ENCODE results near the gene TRIP12.
"Not testable (repeated sequence)": the region's sequence is repeated elsewhere in the genome, so short reads cannot be mapped to it uniquely, and the experiment has no call there.

Gene TRIP12

DNA sequence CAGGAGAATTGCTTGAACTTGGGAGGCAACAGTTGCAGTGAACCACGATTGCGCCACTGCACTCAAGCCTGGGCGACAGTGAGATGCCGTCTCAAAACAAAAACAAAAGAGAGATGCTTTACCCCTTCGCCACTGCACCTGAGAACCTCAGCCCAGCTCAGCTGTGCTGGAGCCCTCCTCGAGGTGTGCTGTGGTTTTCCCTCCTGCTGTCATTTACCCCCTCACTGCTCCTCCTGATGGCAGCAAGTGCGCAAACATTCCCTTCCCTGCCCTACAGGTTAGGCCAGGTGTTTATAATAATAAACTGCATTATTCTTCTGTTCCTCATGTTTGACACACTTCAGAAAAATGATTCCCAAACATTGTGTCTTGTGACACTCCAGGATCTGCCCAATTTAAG, 8.8 kb upstream of the TRIP12 start:
- Mint-ChIP-seq H3K27ac (no peak overlapping the region), H3K4me1 (ENCODE audit: low read depth) (peaks cover 12% of the 10 kb centered on the region), H3K4me3 (no peak overlapping the region), H3K27me3 (no peaks in the 10 kb centered on the region), H3K9me3 (no peaks in the 10 kb centered on the region), H3K36me3 (ENCODE audit: low read depth) (peaks cover 3% of the 10 kb centered on the region)
- no peak for DNase-seq

DNA sequence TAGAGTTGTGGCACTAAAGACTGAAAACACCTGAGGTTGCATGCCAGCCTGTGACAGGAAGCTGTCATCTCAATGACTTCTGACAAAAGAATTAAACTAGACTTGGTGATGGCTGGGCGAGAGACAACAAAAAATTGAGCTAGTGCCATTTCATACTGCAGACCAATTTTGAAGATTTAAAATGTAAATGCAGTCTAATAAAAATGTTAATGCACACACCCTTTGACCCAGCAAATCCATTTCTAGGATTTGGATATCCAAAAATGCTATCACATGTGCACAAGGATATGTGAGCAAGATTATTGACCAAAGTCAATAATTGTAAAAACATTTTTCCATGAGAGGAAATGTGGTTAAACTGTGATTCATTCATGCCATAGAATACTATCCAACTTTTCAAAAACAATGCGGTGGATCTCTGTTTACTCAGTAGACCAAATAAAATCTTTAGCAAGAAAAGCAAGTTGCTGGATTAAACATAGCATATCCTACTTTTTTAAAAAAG, 6.1 kb upstream of the TRIP12 start:
- no peak overlapping the region for H3K4me3 Mint-ChIP-seq
- no peak for DNase-seq
- H3K9me3 Mint-ChIP-seq: no peaks in the 10 kb centered on the region
- no peak overlapping the region for H3K27ac Mint-ChIP-seq
- no peaks in the 10 kb centered on the region for H3K27me3 Mint-ChIP-seq
- H3K4me1 Mint-ChIP-seq (ENCODE audit: low read depth): peaks cover 25% of the 10 kb centered on the region
- no peaks in the 10 kb centered on the region for H3K36me3 Mint-ChIP-seq (ENCODE audit: low read depth)

DNA sequence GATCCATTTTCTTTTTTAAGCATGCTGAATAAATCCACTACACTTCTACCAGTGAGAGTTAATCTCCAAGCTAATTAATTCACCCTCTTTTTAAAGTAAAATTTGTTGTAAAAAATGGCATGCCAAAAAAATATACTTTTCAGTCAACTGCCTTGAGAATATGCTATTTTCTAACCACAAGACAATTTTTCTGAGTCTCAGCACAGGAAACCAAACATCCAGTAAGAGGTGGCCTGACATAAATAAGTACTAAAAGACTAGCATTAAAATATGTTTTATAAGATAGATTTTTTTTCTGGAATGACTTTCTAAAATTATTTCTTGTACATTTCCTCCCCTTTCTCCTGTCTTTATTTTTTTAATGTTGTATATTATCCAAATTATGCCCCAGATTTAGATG, 3.4 kb upstream of the TRIP12 start:
- no peaks in the 10 kb centered on the region for H3K9me3 Mint-ChIP-seq
- H3K27me3 Mint-ChIP-seq: no peaks in the 10 kb centered on the region
- H3K4me1 Mint-ChIP-seq (ENCODE audit: low read depth): peaks cover 25% of the 10 kb centered on the region
- H3K36me3 Mint-ChIP-seq (ENCODE audit: low read depth): peaks cover 18% of the 10 kb centered on the region
- no peak overlapping the region for H3K4me3 Mint-ChIP-seq
- peak overlapping the region; percentile 47 for H3K27ac Mint-ChIP-seq
- no peak for DNase-seq

DNA sequence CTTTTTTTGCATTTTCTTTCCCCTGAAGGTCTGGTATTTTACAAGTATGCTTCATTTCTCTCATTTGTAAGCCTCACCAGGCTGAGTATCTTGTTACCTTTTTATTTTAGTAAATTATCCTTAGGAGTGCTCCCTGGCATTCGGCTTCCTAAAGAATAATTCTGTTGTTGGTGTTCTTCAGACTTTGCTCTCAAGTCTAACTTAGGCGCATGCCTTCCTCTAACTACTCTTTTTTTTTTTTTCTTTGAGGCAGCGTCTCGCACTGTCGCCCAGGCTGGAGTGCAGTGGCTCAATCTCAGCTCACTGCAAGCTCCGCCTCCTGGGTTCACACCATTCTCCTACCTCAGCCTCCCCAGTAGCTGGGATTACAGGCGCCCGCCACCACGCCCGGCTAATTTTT, 2.7 kb upstream of the TRIP12 start:
- not testable (repeated sequence) for H3K4me3 Mint-ChIP-seq, H3K27ac Mint-ChIP-seq, DNase-seq, H3K27me3 Mint-ChIP-seq, H3K9me3 Mint-ChIP-seq
- Mint-ChIP-seq H3K4me1 (ENCODE audit: low read depth) (peaks cover 31% of the 10 kb centered on the region), H3K36me3 (ENCODE audit: low read depth) (peaks cover 25% of the 10 kb centered on the region)

DNA sequence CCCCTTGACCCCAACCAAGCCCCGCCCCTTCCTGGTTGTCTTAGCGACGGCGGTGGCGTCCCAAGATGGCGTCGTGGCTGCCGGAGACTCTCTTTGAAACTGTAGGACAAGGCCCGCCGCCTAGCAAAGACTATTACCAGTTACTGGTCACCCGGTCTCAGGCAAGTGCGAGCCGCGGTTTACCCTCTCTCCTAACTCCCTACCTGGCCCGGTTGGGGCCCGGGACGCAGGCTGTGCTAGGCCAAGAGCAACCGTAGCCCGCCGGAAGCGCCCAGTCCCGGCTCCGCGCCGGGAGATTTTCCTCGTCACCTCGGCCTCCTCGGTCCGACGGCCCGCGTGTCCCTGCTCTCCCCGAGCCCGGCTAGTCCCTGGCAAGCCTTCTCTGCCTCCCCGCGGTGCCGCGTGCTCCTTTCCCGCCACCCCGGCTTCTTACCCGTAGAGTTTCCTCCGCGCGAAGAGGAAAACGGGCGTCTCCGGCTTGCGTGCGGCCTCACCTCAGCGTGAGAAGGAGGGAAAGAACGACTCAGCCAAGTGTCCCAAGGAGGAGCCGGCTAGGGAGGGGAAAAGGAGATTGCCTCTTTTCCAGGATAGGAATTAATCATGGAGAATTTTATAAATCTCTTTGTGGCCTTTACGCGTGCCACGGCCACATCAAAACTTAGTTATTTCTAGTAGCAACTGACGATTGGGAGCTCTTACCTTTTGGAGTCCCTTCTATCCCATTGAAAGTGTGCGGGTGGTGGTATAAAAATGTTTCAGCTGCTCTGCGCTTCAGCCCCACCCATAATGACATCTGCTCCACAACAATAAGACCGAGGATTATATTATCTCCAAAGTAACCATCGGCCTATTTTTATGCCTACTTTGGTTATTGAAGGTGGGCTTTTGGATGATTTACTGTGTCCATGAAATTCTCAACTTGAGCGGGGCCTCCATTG, 909 bp upstream of the TRIP12 start, which contains the start of gene FBXO36:
FBXO36 (plus strand) TSS at position 55 of the 938 bp plus-strand sequence; CDS start at position 66, 11 bp downstream.
- H3K27ac Mint-ChIP-seq: peak within 1 kb of the TSS; percentile 100
- no peaks in the 10 kb centered on the region for H3K9me3 Mint-ChIP-seq
- no peak for DNase-seq
- peaks cover 42% of the 10 kb centered on the region for H3K36me3 Mint-ChIP-seq (ENCODE audit: low read depth)
- H3K4me1 Mint-ChIP-seq (ENCODE audit: low read depth): peaks cover 42% of the 10 kb centered on the region
- H3K27me3 Mint-ChIP-seq: no peaks in the 10 kb centered on the region
- peak within 1 kb of the TSS; percentile 99 for H3K4me3 Mint-ChIP-seq

DNA sequence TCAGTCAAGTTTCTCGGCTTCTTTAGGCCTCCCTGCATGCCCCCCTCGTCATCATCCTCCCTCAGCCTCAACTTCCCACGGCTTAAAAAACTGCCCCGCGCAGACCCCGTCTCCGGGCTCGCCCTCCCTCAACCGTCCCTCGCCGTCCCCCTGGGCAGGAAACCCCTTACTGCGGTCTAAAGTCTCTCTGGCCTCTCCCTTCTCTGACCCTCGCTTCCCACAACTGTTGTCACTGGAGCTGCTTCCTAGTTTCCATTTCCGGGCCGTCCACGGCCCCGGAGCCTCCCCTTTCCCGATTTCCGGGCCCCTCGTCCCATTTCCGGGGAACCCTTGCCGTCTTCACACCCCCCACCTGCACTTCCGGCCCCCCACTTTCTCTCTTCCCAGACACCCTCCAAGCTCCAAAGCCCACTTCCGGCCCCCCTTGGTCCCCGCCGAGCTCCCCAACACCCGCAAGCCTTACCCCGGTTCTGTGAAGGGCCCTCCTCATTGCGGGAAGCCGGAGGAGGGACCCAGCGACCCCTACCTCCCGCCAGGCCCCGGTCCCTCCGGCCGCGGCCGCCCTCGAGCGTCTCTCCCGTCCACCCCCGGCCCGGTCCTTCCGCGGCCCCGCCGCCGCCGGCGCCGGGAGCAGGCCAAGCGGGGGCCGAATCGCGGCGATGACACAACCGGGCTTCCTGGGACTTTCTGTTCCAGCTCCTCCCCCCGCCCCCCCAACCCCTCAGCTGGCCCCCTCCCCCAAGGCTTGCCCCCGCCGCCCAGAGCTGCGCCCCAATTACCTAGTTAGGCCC, 513 bp downstream of the TRIP12 start:
- Mint-ChIP-seq H3K9me3 (no peaks in the 10 kb centered on the region), H3K27me3 (no peaks in the 10 kb centered on the region)
- peak; percentile 78 for DNase-seq

DNA sequence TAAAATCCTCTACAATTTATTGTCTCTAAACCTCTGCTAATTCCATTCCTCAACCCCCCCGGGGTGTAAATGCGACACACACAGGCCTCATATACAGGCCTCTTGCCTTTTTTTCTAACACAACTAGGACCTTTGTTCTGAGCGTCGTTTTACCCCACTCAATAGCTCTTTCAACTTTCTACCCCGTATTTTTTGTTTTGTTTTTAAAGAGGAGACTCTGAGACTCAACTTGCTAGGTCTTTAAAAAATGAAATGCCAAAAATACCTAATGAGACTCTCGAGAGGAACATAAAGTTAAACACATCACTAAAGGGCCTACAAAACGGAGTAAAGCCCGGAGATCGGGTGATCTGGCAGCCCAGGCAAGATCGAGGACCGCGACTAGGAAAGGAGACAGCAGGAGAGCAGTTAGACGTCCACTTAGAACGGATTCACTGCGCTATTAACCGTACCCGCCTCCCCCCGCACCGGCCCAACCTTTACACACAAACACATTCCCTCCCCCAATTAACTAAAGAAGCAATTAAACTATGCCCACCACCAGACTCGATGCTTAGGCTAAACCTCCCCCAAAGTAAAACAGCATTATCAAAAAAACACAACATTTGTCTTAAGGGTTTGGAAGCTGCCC, 1.7 kb downstream of the TRIP12 start:
- Mint-ChIP-seq H3K9me3 (no peaks in the 10 kb centered on the region), H3K4me3 (peak overlapping the region; percentile 99), H3K4me1 (ENCODE audit: low read depth) (peaks cover 54% of the 10 kb centered on the region), H3K36me3 (ENCODE audit: low read depth) (peaks cover 61% of the 10 kb centered on the region), H3K27ac (peak overlapping the region; percentile 99), H3K27me3 (no peaks in the 10 kb centered on the region)
- peak; percentile 37 for DNase-seq

More for the DNA sequence above, 513 bp downstream of the TRIP12 start:
- H3K4me3 Mint-ChIP-seq: peak overlapping the region; percentile 99
- peaks cover 46% of the 10 kb centered on the region for H3K4me1 Mint-ChIP-seq (ENCODE audit: low read depth)
- peaks cover 53% of the 10 kb centered on the region for H3K36me3 Mint-ChIP-seq (ENCODE audit: low read depth)
- H3K27ac Mint-ChIP-seq: peak overlapping the region; percentile 100

DNA sequence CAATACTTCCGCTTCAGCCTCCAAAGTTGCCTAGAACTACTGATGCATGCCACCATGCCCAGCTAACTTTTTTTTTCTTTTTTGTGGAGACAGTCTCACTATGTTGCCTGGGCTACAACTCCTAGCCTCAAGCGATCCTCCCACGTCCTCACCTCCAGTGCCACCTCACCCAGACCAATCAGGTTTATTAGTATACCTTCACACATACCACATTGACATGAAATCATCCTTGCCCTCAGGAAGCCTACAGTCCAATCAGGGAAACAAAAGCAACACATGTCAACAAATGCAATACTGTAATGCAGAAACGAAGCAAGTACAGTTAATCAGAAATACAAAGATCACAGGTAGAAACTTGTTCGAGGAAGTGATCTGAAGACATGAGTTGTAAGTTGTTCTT, 4.0 kb downstream of the TRIP12 start:
- Mint-ChIP-seq H3K27ac (peak overlapping the region; percentile 65), H3K9me3 (no peaks in the 10 kb centered on the region), H3K4me3 (no peak overlapping the region), H3K4me1 (ENCODE audit: low read depth) (peaks cover 63% of the 10 kb centered on the region), H3K27me3 (no peaks in the 10 kb centered on the region), H3K36me3 (ENCODE audit: low read depth) (peaks cover 77% of the 10 kb centered on the region)
- DNase-seq: no peak

DNA sequence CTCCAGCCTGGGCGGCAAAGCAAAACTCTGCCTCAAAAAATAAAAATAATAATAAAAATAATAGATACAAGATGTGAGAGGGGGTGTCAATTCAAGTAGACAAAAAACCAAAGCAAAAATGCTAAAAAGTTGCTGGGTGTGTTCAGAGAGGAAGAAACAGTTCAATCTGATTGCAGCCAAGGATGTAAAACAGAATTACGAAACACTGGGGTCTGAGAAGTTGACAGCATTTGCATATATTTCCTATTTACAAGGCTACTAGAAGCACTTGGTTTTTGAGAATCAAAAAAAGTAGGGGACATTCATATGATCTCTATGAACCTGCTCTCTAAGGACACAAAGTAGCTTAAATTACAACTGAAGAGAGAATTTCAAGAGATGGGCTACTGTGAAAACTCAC, 7.6 kb downstream of the TRIP12 start:
- Mint-ChIP-seq H3K27me3 (no peaks in the 10 kb centered on the region), H3K9me3 (no peaks in the 10 kb centered on the region), H3K4me1 (ENCODE audit: low read depth) (peaks cover 83% of the 10 kb centered on the region), H3K36me3 (ENCODE audit: low read depth) (peaks cover 58% of the 10 kb centered on the region), H3K4me3 (no peak overlapping the region), H3K27ac (peak overlapping the region; percentile 40)
- no peak for DNase-seq

DNA sequence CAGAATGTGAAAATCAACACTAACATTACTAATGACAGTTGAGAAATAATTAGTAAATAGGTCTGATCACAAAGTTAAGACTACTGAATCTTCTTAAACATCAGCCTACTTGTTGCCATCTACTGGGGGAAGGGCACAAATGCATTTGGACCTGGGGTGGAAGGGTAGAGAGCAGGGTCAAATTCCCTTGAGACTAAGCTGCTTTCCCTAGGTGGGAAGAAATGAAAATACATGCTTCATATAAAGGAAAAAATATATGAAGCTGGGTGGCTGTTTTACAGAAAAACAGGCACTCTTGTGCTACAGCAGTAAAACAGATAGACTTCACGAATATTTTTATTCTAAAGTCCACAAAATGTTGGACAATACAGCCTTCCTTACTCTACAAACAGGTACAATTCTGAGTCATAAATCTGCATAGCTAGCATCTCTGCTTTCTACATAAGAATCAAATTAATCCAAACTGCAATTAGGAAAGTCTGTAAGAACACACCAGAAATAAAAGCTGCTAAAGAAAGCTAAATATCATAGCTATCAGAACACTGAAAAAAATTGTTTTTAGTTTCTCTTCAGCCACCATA, 10.9 kb downstream of the TRIP12 start:
- Mint-ChIP-seq H3K27me3 (no peaks in the 10 kb centered on the region), H3K9me3 (no peaks in the 10 kb centered on the region), H3K27ac (peak overlapping the region; percentile 87), H3K4me3 (peak overlapping the region; percentile 2), H3K4me1 (ENCODE audit: low read depth) (peaks cover 69% of the 10 kb centered on the region), H3K36me3 (ENCODE audit: low read depth) (peaks cover 50% of the 10 kb centered on the region)
- no peak for DNase-seq

DNA sequence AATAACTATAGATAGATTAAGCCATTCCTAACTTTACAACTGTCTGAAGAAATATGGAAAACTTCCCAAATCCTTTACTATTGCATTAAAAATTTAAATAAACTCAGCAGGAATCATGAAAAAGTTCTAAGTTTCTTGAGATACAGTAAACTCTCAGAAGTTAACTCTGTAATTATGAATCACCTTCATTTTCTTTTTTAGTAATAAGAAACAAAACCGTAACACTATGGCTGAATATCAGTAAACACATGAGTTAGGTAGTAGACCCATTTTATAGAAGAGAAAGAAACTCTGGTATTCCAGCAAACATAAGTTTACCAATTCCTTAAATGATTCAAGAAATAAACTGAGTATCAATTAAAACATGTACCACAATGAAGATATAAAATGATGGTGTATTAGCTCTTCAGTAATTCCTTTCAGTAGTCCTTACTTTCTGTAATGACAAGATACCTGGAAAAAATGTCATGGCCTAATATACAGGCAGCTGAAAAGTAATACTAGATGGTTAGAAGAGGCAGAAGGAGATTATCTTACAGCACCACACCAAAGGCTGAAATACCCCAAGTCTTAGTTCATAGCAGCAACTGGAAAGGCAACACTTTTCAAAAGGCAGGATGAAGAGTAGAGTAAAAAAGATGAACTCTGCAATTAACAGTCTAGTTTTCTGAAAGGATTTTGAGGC, 11.5 kb downstream of the TRIP12 start:
- Mint-ChIP-seq H3K4me3 (peak overlapping the region; percentile 2), H3K9me3 (no peaks in the 10 kb centered on the region), H3K4me1 (ENCODE audit: low read depth) (peaks cover 70% of the 10 kb centered on the region), H3K27me3 (no peaks in the 10 kb centered on the region), H3K36me3 (ENCODE audit: low read depth) (peaks cover 54% of the 10 kb centered on the region), H3K27ac (peak overlapping the region; percentile 87)
- no peak for DNase-seq

DNA sequence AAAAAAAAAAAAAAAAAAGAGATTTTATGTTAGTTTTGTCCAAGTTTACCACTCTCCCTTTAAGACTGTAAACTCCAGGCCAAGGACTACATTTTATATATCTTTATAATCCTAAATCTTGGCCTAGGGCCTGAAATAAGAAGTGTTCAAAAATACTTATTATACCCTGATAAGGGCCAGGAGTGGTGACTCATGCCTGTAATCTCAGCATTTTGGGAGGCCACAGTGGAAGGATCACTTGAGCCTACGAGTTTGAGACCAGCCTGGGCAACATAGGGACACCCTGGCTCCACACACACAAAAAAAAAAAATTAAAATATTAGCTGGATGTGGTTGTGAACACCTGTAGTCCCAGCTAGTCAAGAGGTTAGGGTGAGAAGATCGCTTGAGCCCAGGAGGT, 12.7 kb downstream of the TRIP12 start:
- Mint-ChIP-seq H3K36me3 (ENCODE audit: low read depth) (peaks cover 55% of the 10 kb centered on the region), H3K4me3 (no peak overlapping the region), H3K27ac (peak overlapping the region; percentile 50), H3K27me3 (no peaks in the 10 kb centered on the region), H3K4me1 (ENCODE audit: low read depth) (peaks cover 66% of the 10 kb centered on the region), H3K9me3 (no peaks in the 10 kb centered on the region)
- DNase-seq: no peak

DNA sequence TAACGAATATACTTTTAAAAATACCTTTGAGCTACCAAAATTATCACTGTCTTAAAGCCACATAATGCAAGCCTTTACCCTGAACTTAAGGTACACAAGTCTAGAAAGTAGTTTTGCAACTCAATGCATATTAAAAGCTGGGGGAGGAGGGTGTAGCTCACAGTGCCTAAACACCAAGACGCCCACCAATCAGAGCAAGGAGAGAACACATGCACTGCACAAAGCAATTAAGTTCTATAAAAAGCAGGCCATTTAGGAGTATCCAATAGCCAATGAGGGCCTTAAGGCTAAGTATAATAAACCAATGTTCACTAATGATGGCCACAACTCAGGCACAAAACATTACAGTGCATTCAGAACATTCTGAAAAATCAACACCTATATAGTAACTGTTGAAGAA, 16.2 kb downstream of the TRIP12 start:
- peaks cover 71% of the 10 kb centered on the region for H3K36me3 Mint-ChIP-seq (ENCODE audit: low read depth)
- no peaks in the 10 kb centered on the region for H3K9me3 Mint-ChIP-seq
- peaks cover 60% of the 10 kb centered on the region for H3K4me1 Mint-ChIP-seq (ENCODE audit: low read depth)
- no peak overlapping the region for H3K27ac Mint-ChIP-seq
- H3K27me3 Mint-ChIP-seq: no peaks in the 10 kb centered on the region
- H3K4me3 Mint-ChIP-seq: no peak overlapping the region
- DNase-seq: no peak
